Tibial artery (tissue), 4 donors: ENCODE results near the gene RPL18.

Source experiments
- DNase-seq, 2 donors: peaks; one replicate each; pipeline ENCODE4 v3.0.0-alpha.2; 2019
- H3K27ac ChIP-seq, 2 donors: fragments of 200-600 bp; sonication (generic) in 1 of 2; 1 replicate in 1 of 2; 2 replicates in 1 of 2; pipeline ENCODE4 v1.5.1; 2018 to 2019; ENCODE audit warnings: mild to moderate bottlenecking in 1 of 2
- H3K27me3 ChIP-seq, 2 donors: fragments of 200-600 bp; sonication (generic) in 1 of 2; one replicate each; pipeline versions ENCODE4 v1.5.1 to v1.6.0; 2016 to 2019
- H3K36me3 ChIP-seq, 3 donors: fragments of 200-600 bp; sonication (generic) in 2 of 3; one replicate each; pipeline ENCODE4 v1.5.1; 2016 to 2019; ENCODE audit warnings: mild to moderate bottlenecking in 2 of 3
- H3K4me1 ChIP-seq, 4 donors: fragments of 200-600 bp; sonication (generic) in 2 of 4; 1 replicate in 3 of 4; 2 replicates in 1 of 4; pipeline ENCODE4 v1.5.1; 2016 to 2019
- H3K4me3 ChIP-seq, 2 donors: fragments of 200-600 bp; sonication (generic) in 1 of 2; 1 replicate in 1 of 2; 2 replicates in 1 of 2; pipeline ENCODE4 v1.5.1; 2018 to 2019; ENCODE audit warnings: mild to moderate bottlenecking in 2 of 2
- H3K9me3 ChIP-seq, 3 donors: fragments of 200-600 bp; sonication (generic) in 1 of 3; one replicate each; pipeline ENCODE4 v1.5.1; 2016 to 2019
- CTCF ChIP-seq, 2 experiments: fragments of 200-600 bp in 1 of 2; fragments of 450-650 bp in 1 of 2; IDR thresholded peaks; one replicate each; pipeline ENCODE4 v1.5.1; 2017 to 2019; ENCODE audit warnings: antibody characterized with exemption in 2 of 2, mild to moderate bottlenecking in 1 of 2, moderate library complexity in 1 of 2
- intact Hi-C: fragments of 100-400 bp; cut with DNase I; formaldehyde crosslinking; loops from one replicate; pipeline ENCODE4 v1.15.0; 2023; ENCODE audit warnings: low total_unique reads

RPL18 gene

GRCh38 chr19:48618916-48619691 is at the start of gene RPL18, which contains the start of gene SPHK2:
Gene RPL18, minus strand, starts transcription at chr19:48619178. Its CDS starts 35 bp downstream, at chr19:48619143.
Gene SPHK2, plus strand, starts transcription at chr19:48619506. Its CDS starts 1,009 bp downstream, at chr19:48620515.
- Histone ChIP-seq H3K36me3 (peaks cover 24 to 40% (median 31%) of the 10 kb centered on the region in 3 donors), H3K27ac (peak within 1 kb of the TSS; percentile 86 to 91), H3K27me3 (no peaks in the 10 kb centered on the region), H3K4me3 (peak within 1 kb of the TSS; percentile 72 to 81), H3K4me1 (peaks cover 0 to 63% (median 33%) of the 10 kb centered on the region in 4 donors), H3K9me3 (no peaks in the 10 kb centered on the region)
- DNase-seq: peak; percentile 98 to 99
- peak in 1 of 2 experiments; percentile 7 for TF ChIP-seq CTCF (IDR thresholded peaks at IDR 0.05)
- intact Hi-C loops: no loop called here

DNA sequence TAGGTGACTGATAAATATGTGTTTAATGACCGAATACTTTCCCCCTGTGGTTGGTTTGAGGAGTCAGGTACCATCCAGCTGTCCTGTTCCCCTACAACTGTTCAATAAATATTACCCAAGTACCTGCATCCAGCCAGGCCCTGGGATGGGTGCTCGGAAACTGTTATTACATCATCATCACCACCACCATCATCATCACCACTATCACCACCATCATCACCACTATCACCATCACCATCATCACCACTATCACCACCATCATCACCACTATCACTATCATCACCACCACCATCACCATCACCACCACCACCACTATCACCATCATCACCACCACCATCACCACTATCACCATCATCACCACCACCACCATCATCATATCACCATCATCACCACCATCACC is 49.8 kb upstream of the RPL18 start:
- intact Hi-C loops: no loop called here
- Histone ChIP-seq H3K9me3 (no peaks in the 10 kb centered on the region), H3K4me3 (no peak overlapping the region), H3K27me3 (no peaks in the 10 kb centered on the region), H3K36me3 (no peaks in the 10 kb centered on the region), H3K4me1 (no peaks in the 10 kb centered on the region), H3K27ac (no peak overlapping the region)
- no peak for DNase-seq
- TF ChIP-seq CTCF (IDR thresholded peaks at IDR 0.05): no peak

DNA sequence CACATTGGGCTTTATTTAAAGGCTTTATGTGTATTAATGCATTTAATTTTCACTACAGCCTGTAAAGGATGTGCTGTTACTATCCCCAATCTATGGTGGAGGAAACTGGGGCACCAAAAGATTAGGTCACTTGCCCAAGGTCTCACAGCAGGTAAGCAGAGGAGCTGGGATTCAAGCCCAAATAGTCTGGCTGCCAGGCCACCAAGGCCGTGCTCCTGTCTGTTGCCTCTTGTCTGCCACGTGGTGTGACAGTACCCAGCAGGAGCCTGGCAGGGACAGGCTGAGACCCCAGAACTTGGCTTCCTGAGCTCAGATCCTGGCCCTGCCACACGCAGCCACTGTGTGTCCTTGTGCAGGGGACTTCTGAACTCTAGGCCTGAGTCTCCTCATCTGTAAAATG is 49.4 kb upstream of the RPL18 start:
- Histone ChIP-seq H3K36me3 (no peaks in the 10 kb centered on the region), H3K9me3 (no peaks in the 10 kb centered on the region), H3K27ac (no peak overlapping the region), H3K27me3 (no peaks in the 10 kb centered on the region), H3K4me1 (no peaks in the 10 kb centered on the region), H3K4me3 (no peak overlapping the region)
- intact Hi-C loops: no loop called here
- no peak for TF ChIP-seq CTCF (IDR thresholded peaks at IDR 0.05)
- DNase-seq: no peak

- peaks cover 0 to 7% (median 2%) of the 10 kb centered on the region in 4 donors for H3K4me1 ChIP-seq
- H3K36me3 ChIP-seq: no peaks in the 10 kb centered on the region
- H3K27me3 ChIP-seq: no peaks in the 10 kb centered on the region
- H3K9me3 ChIP-seq: no peaks in the 10 kb centered on the region
- TF ChIP-seq CTCF (IDR thresholded peaks at IDR 0.05): no peak
- intact Hi-C loops: no loop called here
- no peak for DNase-seq
- H3K4me3 ChIP-seq: no peak overlapping the region
- H3K27ac ChIP-seq: no peak overlapping the region
These were observed 46.8 kb upstream of the RPL18 start for GRCh38 chr19:48665786-48666185.

- no peaks in the 10 kb centered on the region for H3K36me3 ChIP-seq
- H3K9me3 ChIP-seq: no peaks in the 10 kb centered on the region
- no peak overlapping the region for H3K4me3 ChIP-seq
- H3K27ac ChIP-seq: no peak overlapping the region
- intact Hi-C loops: no loop called here
- H3K4me1 ChIP-seq: peaks cover 0 to 9% (median 4%) of the 10 kb centered on the region in 4 donors
- H3K27me3 ChIP-seq: no peaks in the 10 kb centered on the region
- no peak for DNase-seq
- TF ChIP-seq CTCF (IDR thresholded peaks at IDR 0.05): no peak
These were observed 45.5 kb upstream of the RPL18 start for GRCh38 chr19:48664476-48664875.
